ENCODE measurements around the gene BCAS3.
A peak's percentile ranks its signal among the peaks of the same experiment; 100 is the strongest.

BCAS3 gene

GRCh38 chr17:61058066-61058465 is 380.4 kb downstream of the BCAS3 start:
- 0 out of 2 replicates have a peak, but pooled peaks cover 1% of the 10 kb centered on the region for H3K4me1 ChIP-seq (ENCODE audit: low read length)
- no peaks in the 10 kb centered on the region for H3K9me3 ChIP-seq (ENCODE audit: insufficient read depth, low read length)
- no peaks in the 10 kb centered on the region for H3K79me2 ChIP-seq (ENCODE audit: low read length)
- H4K20me1 ChIP-seq (ENCODE audit: insufficient read depth, low read length) = no peaks in the 10 kb centered on the region
- no peaks in the 10 kb centered on the region for H3K27me3 ChIP-seq (ENCODE audit: low read depth, low read length)
- H3K9ac ChIP-seq (ENCODE audit: low read length) = no peak overlapping the region
- no peaks in the 10 kb centered on the region for H3K36me3 ChIP-seq (replicated peaks; ENCODE audit: low read depth, low read length)
- H3K27ac ChIP-seq (ENCODE audit: low read length) = no peak overlapping the region
- no peak overlapping the region for H3K4me3 ChIP-seq (ENCODE audit: low read length)
- TF ChIP-seq CTCF (IDR thresholded peaks at IDR 0.05; ENCODE audit: low read depth, low read length) (no peak), EZH2phosphoT487 (IDR thresholded peaks at IDR 0.05; ENCODE audit: low read depth) (no peak)
- H2AFZ ChIP-seq (ENCODE audit: low read depth, low read length) = no peak overlapping the region
- no peak overlapping the region for H3K4me2 ChIP-seq (ENCODE audit: low read length)

GRCh38 chr17:61063528-61063927 is 385.9 kb downstream of the BCAS3 start:
- H3K4me2 ChIP-seq (ENCODE audit: low read length) = peak overlapping the region; percentile 28
- H3K79me2 ChIP-seq (ENCODE audit: low read length) = no peaks in the 10 kb centered on the region
- H4K20me1 ChIP-seq (ENCODE audit: insufficient read depth, low read length) = no peaks in the 10 kb centered on the region
- H3K36me3 ChIP-seq (replicated peaks; ENCODE audit: low read depth, low read length) = no peaks in the 10 kb centered on the region
- no peak overlapping the region for H3K9ac ChIP-seq (ENCODE audit: low read length)
- H3K4me3 ChIP-seq (ENCODE audit: low read length) = no peak overlapping the region
- peaks cover 22% of the 10 kb centered on the region for H3K4me1 ChIP-seq (ENCODE audit: low read length)
- TF ChIP-seq EZH2phosphoT487 (IDR thresholded peaks at IDR 0.05; ENCODE audit: low read depth) (no peak), CTCF (IDR thresholded peaks at IDR 0.05; ENCODE audit: low read depth, low read length) (no peak)
- no peak overlapping the region for H3K27ac ChIP-seq (ENCODE audit: low read length)
- H3K9me3 ChIP-seq (ENCODE audit: insufficient read depth, low read length) = no peaks in the 10 kb centered on the region
- H2AFZ ChIP-seq (ENCODE audit: low read depth, low read length) = no peak overlapping the region
- H3K27me3 ChIP-seq (ENCODE audit: low read depth, low read length) = no peaks in the 10 kb centered on the region

- no peaks in the 10 kb centered on the region for H3K9me3 ChIP-seq (ENCODE audit: insufficient read depth, low read length)
- H3K27ac ChIP-seq (ENCODE audit: low read length) = no peak overlapping the region
- H4K20me1 ChIP-seq (ENCODE audit: insufficient read depth, low read length) = no peaks in the 10 kb centered on the region
- H3K4me1 ChIP-seq (ENCODE audit: low read length) = peaks cover 22% of the 10 kb centered on the region
- no peaks in the 10 kb centered on the region for H3K27me3 ChIP-seq (ENCODE audit: low read depth, low read length)
- H3K79me2 ChIP-seq (ENCODE audit: low read length) = no peaks in the 10 kb centered on the region
- H3K4me3 ChIP-seq (ENCODE audit: low read length) = no peak overlapping the region
- H2AFZ ChIP-seq (ENCODE audit: low read depth, low read length) = no peak overlapping the region
- H3K36me3 ChIP-seq (replicated peaks; ENCODE audit: low read depth, low read length) = no peaks in the 10 kb centered on the region
- no peak overlapping the region for H3K9ac ChIP-seq (ENCODE audit: low read length)
- H3K4me2 ChIP-seq (ENCODE audit: low read length) = peak overlapping the region; percentile 28
- TF ChIP-seq EZH2phosphoT487 (IDR thresholded peaks at IDR 0.05; ENCODE audit: low read depth) = no peak
These were observed 386.7 kb downstream of the BCAS3 start for GRCh38 chr17:61064087-61064951.

- Histone ChIP-seq H3K9ac (ENCODE audit: low read length) (no peak overlapping the region), H3K4me2 (ENCODE audit: low read length) (no peak overlapping the region), H3K27ac (ENCODE audit: low read length) (no peak overlapping the region), H2AFZ (ENCODE audit: low read depth, low read length) (no peak overlapping the region), H3K9me3 (ENCODE audit: insufficient read depth, low read length) (no peaks in the 10 kb centered on the region), H3K4me1 (ENCODE audit: low read length) (peaks cover 22% of the 10 kb centered on the region), H4K20me1 (ENCODE audit: insufficient read depth, low read length) (no peaks in the 10 kb centered on the region), H3K27me3 (ENCODE audit: low read depth, low read length) (no peaks in the 10 kb centered on the region), H3K4me3 (ENCODE audit: low read length) (no peak overlapping the region), H3K36me3 (replicated peaks; ENCODE audit: low read depth, low read length) (no peaks in the 10 kb centered on the region), H3K79me2 (ENCODE audit: low read length) (no peaks in the 10 kb centered on the region)
- no peak for TF ChIP-seq CTCF (IDR thresholded peaks at IDR 0.05; ENCODE audit: low read depth, low read length)
- TF ChIP-seq EZH2phosphoT487 (IDR thresholded peaks at IDR 0.05; ENCODE audit: low read depth) = no peak
These were observed 387.7 kb downstream of the BCAS3 start for GRCh38 chr17:61065263-61065773.

All from OCI-LY3 (cell line).